Stimulated activated CD4-positive, alpha-beta T cell treated with anti-CD3 and anti-CD28 coated beads, Interleukin-15, amount 100 ng/mL, for 48 hours (primary cell): ENCODE measurements around the gene RFPL3.
"Not testable (repeated sequence)": the region's sequence is repeated elsewhere in the genome, so short reads cannot be mapped to it uniquely, and the experiment has no call there.

Experiments
- DNase-seq, 2 donors: peaks; one replicate each; pipeline ENCODE4 v3.0.0-alpha.2; 2020; ENCODE audit warnings: low read depth in 2 of 2

RFPL3 gene

GRCh38 chr22:32329202-32329645 lies 28.4 kb upstream of the RFPL3 start:
- DNase-seq = no peak

- no peak for DNase-seq
Observed at GRCh38 chr22:32331236-32331917, 26.3 kb upstream of the RFPL3 start.

- DNase-seq = no peak
Observed at GRCh38 chr22:32331918-32332725, 25.5 kb upstream of the RFPL3 start.

- DNase-seq = no peak
Observed at GRCh38 chr22:32333141-32333768, 24.4 kb upstream of the RFPL3 start.

- no peak for DNase-seq
Observed at GRCh38 chr22:32333769-32334659, 23.7 kb upstream of the RFPL3 start.

GRCh38 chr22:32334660-32335365 lies 22.9 kb upstream of the RFPL3 start:
- no peak for DNase-seq

- DNase-seq = no peak
Observed at GRCh38 chr22:32335471-32335870, 22.2 kb upstream of the RFPL3 start.

- DNase-seq = no peak
Observed at GRCh38 chr22:32336121-32336603, 21.5 kb upstream of the RFPL3 start.

- no peak for DNase-seq
Observed at GRCh38 chr22:32336771-32337424, 20.8 kb upstream of the RFPL3 start.

GRCh38 chr22:32337425-32337824 lies 20.2 kb upstream of the RFPL3 start:
- DNase-seq = not testable (repeated sequence)

- DNase-seq = no peak
Observed at GRCh38 chr22:32338757-32339156, 18.9 kb upstream of the RFPL3 start.

GRCh38 chr22:32339190-32340012 lies 18.3 kb upstream of the RFPL3 start:
- no peak for DNase-seq

- DNase-seq = no peak
Observed at GRCh38 chr22:32340411-32340810, 17.3 kb upstream of the RFPL3 start.

GRCh38 chr22:32341122-32341740 lies 16.4 kb upstream of the RFPL3 start:
- no peak for DNase-seq

- DNase-seq = no peak
Observed at GRCh38 chr22:32342977-32343376, 14.7 kb upstream of the RFPL3 start.

- no peak for DNase-seq
Observed at GRCh38 chr22:32343941-32344340, 13.7 kb upstream of the RFPL3 start.

GRCh38 chr22:32348031-32348611 lies 9.5 kb upstream of the RFPL3 start:
- DNase-seq = no peak

GRCh38 chr22:32351875-32352274 lies 5.8 kb upstream of the RFPL3 start:
- not testable (repeated sequence) for DNase-seq

GRCh38 chr22:32352681-32353080 lies 5.0 kb upstream of the RFPL3 start:
- no peak for DNase-seq
